NT2/D1 (cell line): ENCODE results near the gene FAM53B.
"Not testable (repeated sequence)": the region's sequence is repeated elsewhere in the genome, so short reads cannot be mapped to it uniquely, and the experiment has no call there.

Experiments used
- DNase-seq: peaks from one replicate; pipeline ENCODE4 v3.0.0-alpha.2; 2011; ENCODE audit warnings: low read depth, low spot score
- H3K27me3 ChIP-seq: 2 replicates; pipeline ENCODE4 v1.6.0; 2011; ENCODE audit warnings: mild to moderate bottlenecking; ENCODE audit not compliant: insufficient read length, insufficient read depth
- H3K36me3 ChIP-seq: 2 replicates; pipeline ENCODE4 v1.6.1; 2011; ENCODE audit warnings: mild to moderate bottlenecking, low read length, mixed read lengths; ENCODE audit not compliant: insufficient read depth, insufficient read length
- H3K4me1 ChIP-seq: 2 replicates; pipeline ENCODE4 v1.5.1; 2011; ENCODE audit not compliant: insufficient read depth, insufficient read length
- H3K4me3 ChIP-seq: 2 replicates; pipeline ENCODE4 v1.5.1; 2011; ENCODE audit warnings: low read depth; ENCODE audit not compliant: insufficient read length
- H3K9ac ChIP-seq: 2 replicates; pipeline ENCODE4 v1.6.0; 2011; ENCODE audit warnings: low read depth; ENCODE audit not compliant: insufficient read length
- H3K9me3 ChIP-seq: 2 replicates; pipeline ENCODE4 v1.5.1; 2011; ENCODE audit warnings: mild to moderate bottlenecking, low read length; ENCODE audit not compliant: insufficient read depth
- SUZ12 ChIP-seq: IDR thresholded peaks from 2 replicates; pipeline ENCODE4 v1.6.1; 2011; ENCODE audit not compliant: insufficient read length, insufficient read depth; ENCODE audit errors: extremely low read depth
- YY1 ChIP-seq: IDR thresholded peaks from 2 replicates; pipeline ENCODE4 v1.6.1; 2011; ENCODE audit not compliant: insufficient read length, insufficient read depth
- ZNF274 ChIP-seq: IDR thresholded peaks from 2 replicates; pipeline ENCODE4 v1.6.1; 2011; ENCODE audit warnings: mild to moderate bottlenecking, low read depth, low read length

The FAM53B gene

DNA sequence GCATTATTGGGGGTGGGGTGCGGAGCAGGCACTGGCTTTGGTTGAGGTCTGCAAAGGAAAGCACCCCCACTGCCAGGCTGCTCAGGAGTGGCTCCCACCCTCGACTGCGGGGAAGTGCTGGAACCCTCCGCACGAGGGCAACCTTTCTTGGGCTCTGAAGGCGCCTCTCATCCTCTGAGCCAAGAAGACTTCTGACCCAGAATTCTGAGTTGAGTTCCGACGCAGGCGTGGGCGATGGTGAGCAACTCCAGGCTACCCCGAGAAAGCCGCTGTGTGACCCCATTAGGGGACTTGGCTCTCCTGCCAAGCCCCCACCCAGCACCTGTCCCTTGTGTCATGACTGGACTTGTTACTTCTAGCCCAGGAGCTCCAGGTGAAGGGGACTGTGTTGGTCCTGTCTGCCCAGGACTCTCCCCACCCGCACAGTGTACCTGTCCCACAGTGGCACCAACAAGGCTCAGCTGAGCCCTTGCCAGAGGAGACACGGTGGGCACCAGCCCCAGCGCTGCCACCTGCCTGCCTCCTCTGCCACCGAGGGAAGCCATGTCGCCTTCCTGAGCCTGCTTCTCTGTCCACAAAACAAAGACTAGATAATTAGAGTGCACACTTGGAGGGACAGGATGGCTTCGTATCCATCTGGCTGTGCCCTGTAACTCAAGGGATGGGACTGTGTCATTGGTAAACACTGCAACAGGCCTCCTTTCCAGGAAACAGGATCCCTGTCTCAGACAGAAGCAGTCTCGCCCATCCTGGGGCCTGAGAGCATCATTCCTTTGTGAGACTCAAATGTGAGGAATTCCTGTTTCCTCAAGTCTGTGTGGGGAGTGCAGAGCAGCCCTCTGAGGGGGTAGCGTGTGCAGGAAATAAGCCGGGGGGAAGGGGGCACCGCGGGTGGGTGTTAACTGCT is 153.7 kb downstream of the FAM53B start:
- no peaks in the 10 kb centered on the region for H3K27me3 ChIP-seq
- H3K4me3 ChIP-seq, result no peak overlapping the region
- TF ChIP-seq ZNF274 (no peak), YY1 (no peak), SUZ12 (no peak)
- H3K9me3 ChIP-seq, result no peaks in the 10 kb centered on the region
- no peak overlapping the region for H3K9ac ChIP-seq
- DNase-seq, result no peak
- H3K4me1 ChIP-seq, result peaks cover 7% of the 10 kb centered on the region
- H3K36me3 ChIP-seq, result no peaks in the 10 kb centered on the region

DNA sequence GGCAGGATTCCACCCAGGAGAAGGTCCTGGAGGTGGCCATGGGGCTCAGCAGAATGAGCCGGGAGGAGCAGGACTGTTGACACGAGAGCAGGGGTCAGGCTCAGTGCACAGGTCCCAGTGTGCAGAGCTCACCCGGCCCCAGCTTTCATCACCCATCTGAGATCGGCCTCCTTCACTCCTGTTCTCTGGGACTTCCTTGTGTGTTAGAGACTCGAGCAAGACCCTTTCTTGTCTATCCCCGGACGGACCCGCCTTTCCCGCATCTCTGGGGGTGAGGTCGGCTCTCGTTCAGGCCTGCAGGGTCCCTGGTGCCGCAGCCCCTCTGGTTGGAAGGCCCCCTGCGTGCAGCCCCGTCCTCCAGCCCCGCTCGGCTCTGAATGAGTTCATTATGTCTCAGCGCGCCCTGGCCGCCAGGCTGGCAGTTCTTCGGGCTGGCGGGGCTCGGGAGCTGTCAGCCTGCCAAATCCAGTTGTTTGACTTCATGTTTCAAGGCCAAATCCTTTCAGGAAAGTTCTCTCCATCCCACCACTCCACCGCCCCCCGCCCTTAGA is 154.6 kb downstream of the FAM53B start:
- Histone ChIP-seq H3K4me3 (no peak overlapping the region), H3K9ac (no peak overlapping the region), H3K9me3 (no peaks in the 10 kb centered on the region), H3K36me3 (no peaks in the 10 kb centered on the region), H3K4me1 (peaks cover 7% of the 10 kb centered on the region), H3K27me3 (no peaks in the 10 kb centered on the region)
- DNase-seq, result no peak
- TF ChIP-seq YY1 (no peak), ZNF274 (no peak), SUZ12 (no peak)

DNA sequence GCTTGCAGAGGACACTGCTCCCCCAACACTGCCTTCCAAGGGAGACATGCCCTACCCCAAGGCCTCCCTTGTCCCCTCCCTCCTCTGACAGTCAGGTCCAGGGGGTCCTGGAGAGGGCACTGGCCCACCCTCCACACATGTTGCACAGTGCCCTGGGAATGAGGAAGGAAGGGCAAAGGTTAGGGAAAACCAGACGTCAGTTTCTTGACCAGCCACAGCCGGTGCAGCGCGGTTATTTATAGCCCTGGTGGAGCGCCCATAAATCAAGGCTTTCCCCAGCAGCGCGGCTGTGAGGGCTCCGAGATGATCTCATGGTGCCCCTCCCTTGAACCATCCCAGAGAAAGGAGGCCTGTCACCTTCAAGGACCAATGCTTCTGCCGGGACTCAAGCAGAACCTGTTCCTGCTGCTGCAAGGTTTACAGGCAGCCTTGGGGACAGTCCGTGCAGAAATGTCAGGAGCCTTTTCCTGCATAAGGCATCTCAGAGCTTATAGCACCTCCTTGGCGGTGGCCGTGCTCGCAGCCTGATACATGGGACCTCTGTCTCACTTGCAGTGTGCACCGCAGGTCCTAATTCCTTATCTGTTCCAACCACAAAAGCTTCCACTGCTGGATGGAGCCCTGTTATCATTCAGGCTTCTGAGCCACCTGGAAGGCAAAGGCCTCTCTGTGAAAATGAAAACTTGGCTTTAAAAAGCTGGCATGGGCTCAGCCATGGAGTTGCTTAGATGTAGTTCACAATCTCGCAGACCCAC is 155.3 kb downstream of the FAM53B start:
- no peaks in the 10 kb centered on the region for H3K36me3 ChIP-seq
- H3K9ac ChIP-seq, result no peak overlapping the region
- no peaks in the 10 kb centered on the region for H3K27me3 ChIP-seq
- no peak for DNase-seq
- TF ChIP-seq ZNF274 (no peak), SUZ12 (no peak), YY1 (no peak)
- H3K9me3 ChIP-seq, result no peaks in the 10 kb centered on the region
- no peak overlapping the region for H3K4me3 ChIP-seq
- peaks cover 7% of the 10 kb centered on the region for H3K4me1 ChIP-seq

DNA sequence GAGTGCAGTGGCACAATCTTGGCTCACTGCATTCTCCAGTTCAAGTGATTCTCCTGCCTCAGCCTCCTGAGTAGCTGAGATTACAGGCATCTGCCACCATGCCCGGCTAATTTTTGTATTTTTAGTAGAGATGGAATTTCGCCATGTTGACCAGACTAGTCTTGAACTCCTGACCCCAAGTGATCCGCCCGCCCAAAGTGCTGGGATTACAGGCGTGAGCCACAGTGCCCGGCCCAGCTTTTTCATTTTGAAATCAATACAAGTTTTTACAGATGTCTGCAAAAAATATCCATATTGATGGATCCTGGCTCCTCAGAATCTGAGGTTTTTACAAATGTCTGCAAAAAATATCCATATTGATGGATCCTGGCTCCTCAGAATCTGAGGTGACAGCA is 155.8 kb downstream of the FAM53B start:
- H3K4me1 ChIP-seq, H3K9me3 ChIP-seq, H3K27me3 ChIP-seq, H3K9ac ChIP-seq, DNase-seq, H3K4me3 ChIP-seq, H3K36me3 ChIP-seq: not testable (repeated sequence)

DNA sequence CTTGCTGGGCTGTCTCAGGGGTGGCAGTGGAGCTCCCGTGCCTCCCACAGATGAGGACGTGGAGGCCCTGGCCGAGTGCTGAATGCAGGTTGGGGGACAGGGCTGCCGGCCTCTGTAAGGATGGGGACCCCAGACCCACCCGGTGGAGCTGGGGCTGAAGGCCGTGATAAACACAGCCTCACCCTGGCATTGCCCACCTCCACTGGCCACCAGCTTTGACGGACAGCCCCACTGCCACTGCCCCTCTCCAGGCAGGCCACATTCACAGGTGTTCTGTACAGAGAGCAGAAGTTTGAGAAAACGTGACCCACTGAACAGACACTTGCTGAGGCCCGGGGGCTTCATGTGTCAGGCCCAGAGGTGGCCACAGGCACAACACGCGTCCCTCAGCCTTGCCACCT is 156.4 kb downstream of the FAM53B start:
- H3K27me3 ChIP-seq, result no peaks in the 10 kb centered on the region
- H3K36me3 ChIP-seq, result no peaks in the 10 kb centered on the region
- TF ChIP-seq YY1 (no peak), SUZ12 (no peak), ZNF274 (no peak)

DNA sequence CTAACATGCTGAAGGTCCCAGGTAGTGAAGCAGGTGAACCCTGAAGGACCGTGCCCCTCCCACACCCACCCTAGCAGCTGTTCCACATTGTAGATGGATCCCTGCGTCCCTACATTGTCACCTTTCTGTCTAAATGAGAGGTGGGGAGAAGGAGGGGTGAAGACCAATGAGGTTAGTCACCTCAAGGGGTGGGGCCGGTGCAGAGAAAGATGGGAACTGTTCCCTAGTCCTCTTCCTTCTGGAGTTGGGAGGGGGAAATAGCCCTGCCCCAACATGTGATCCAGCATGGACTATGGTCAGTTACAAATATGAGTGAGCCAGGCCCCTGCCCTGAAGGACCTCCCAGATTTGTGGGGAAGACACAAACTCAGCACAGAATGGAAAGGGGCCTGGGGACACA is 158.0 kb downstream of the FAM53B start:
- no peak for DNase-seq
- no peaks in the 10 kb centered on the region for H3K27me3 ChIP-seq
- no peak overlapping the region for H3K9ac ChIP-seq
- peaks cover 7% of the 10 kb centered on the region for H3K4me1 ChIP-seq
- TF ChIP-seq YY1 (no peak), SUZ12 (no peak), ZNF274 (no peak)
- peaks cover 10% of the 10 kb centered on the region; the same call in 1 of the 2 replicates for H3K9me3 ChIP-seq
- no peak overlapping the region for H3K4me3 ChIP-seq
- H3K36me3 ChIP-seq, result no peaks in the 10 kb centered on the region

More for the DNA sequence above, 156.4 kb downstream of the FAM53B start:
- no peak overlapping the region for H3K4me3 ChIP-seq
- H3K9me3 ChIP-seq, result peaks cover 8% of the 10 kb centered on the region; the same call in 1 of the 2 replicates
- peaks cover 7% of the 10 kb centered on the region for H3K4me1 ChIP-seq
- no peak overlapping the region for H3K9ac ChIP-seq
- no peak for DNase-seq

DNA sequence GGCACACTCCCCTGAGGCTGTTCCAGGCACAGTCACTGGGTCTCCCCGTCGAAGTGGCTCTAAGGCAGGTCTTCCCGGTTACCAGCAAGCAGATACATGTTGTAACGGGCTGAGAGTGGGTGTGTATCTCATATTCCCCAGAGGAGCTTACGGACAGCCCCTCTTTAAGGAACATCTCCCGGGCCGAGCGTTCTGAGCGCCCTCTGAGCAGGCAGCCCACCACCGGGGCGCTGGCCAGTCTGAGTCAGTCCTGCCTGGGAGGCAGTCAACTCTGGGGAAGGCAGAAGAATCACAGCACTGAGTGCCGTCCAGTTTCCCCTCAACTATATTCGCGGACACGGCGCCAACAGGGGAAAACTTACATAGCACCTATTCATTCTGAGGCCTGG is 165.2 kb downstream of the FAM53B start:
- no peak overlapping the region for H3K4me3 ChIP-seq
- TF ChIP-seq YY1 (no peak), SUZ12 (no peak)
- DNase-seq, result no peak

More for the DNA sequence above, 165.2 kb downstream of the FAM53B start:
- Histone ChIP-seq H3K27me3 (no peaks in the 10 kb centered on the region), H3K36me3 (no peaks in the 10 kb centered on the region), H3K4me1 (peaks cover 5% of the 10 kb centered on the region), H3K9me3 (peaks cover 16% of the 10 kb centered on the region; the same call in 1 of the 2 replicates), H3K9ac (no peak overlapping the region)
